Panc1 (cell line): ENCODE measurements around the gene NAGS. TPM values are rescaled to one million over a fixed set of nuclear protein-coding genes. Genes with fewer than 3 reads are reported as not detected.

Experiments
- ATAC-seq: fragments of 200-7000 bp; cut with Tn5 transposase; 2 replicates; pipeline ENCODE4 v1.9.1; 2020; ENCODE audit warnings: mild to moderate bottlenecking, moderate library complexity
- BruUV-seq: library from RNA; stranded (reverse); fragments of 400-500 nt; replicated peaks from 2 replicates; lab custom pipeline; 2021; lab: Mats Ljungman, UMichigan
- CTCF ChIA-PET: fragments of 300-600 bp; sonication (Branson Sonifier 250); formaldehyde crosslinking; loops from one replicate; lab custom pipeline; 2022; ENCODE audit warnings: antibody characterized with exemption; lab: Charles Lee
- POLR2A ChIA-PET: fragments of 300-600 bp; sonication (Branson Sonifier 250); formaldehyde crosslinking; loops from one replicate; lab custom pipeline; 2022; ENCODE audit warnings: antibody characterized with exemption; lab: Charles Lee
- DNase-seq: peaks from one replicate; pipeline ENCODE4 v3.0.0-alpha.2; 2010; ENCODE audit warnings: low read depth, low spot score
- H3K27ac ChIP-seq: 2 replicates; pipeline ENCODE4 v1.5.1; 2011; ENCODE audit warnings: mild to moderate bottlenecking, low read length, inconsistent platforms
- H3K27me3 ChIP-seq: fragments of 200-500 bp; sonication (Bioruptor generic); 2 replicates; pipeline ENCODE4 v1.6.0; 2014; ENCODE audit warnings: low read length, inconsistent platforms; ENCODE audit not compliant: control insufficient read depth, insufficient read depth
- H3K36me3 ChIP-seq: fragments of 200-500 bp; sonication (Bioruptor generic); 2 replicates; pipeline ENCODE4 v1.5.1; 2014; ENCODE audit warnings: inconsistent platforms, mild to moderate bottlenecking, low read length, moderate library complexity; ENCODE audit not compliant: control insufficient read depth, insufficient read depth
- H3K4me1 ChIP-seq: 2 replicates; pipeline ENCODE4 v1.5.1; 2011; ENCODE audit warnings: inconsistent platforms, mild to moderate bottlenecking, low read length, moderate library complexity; ENCODE audit not compliant: control insufficient read depth, insufficient read depth
- H3K4me3 ChIP-seq, 2 experiments: 2 replicates each; pipeline ENCODE4 v1.5.1; 2011 to 2012; ENCODE audit warnings: low read depth in 2 of 2, low read length in 2 of 2, mild to moderate bottlenecking in 2 of 2, inconsistent platforms in 1 of 2, moderate library complexity in 1 of 2
- H3K9me3 ChIP-seq: fragments of 200-500 bp; sonication (Bioruptor generic); 2 replicates; pipeline ENCODE4 v1.5.1; 2014; ENCODE audit warnings: low read depth, mild to moderate bottlenecking, inconsistent platforms, low read length, moderate library complexity; ENCODE audit not compliant: control insufficient read depth, insufficient read depth
- POLR2AphosphoS5 ChIP-seq: IDR thresholded peaks from 2 replicates; pipeline ENCODE4 v1.6.1; 2012; ENCODE audit warnings: mild to moderate bottlenecking, low read depth, low read length, moderate library complexity
- REST ChIP-seq, 2 experiments: IDR thresholded peaks; 2 replicates each; pipeline ENCODE4 v1.6.1; 2011 to 2012; ENCODE audit warnings: low read depth in 2 of 2, control low read depth in 1 of 2, low read length in 1 of 2, mild to moderate bottlenecking in 1 of 2, moderate library complexity in 1 of 2; ENCODE audit not compliant: insufficient read depth in 1 of 2
- TCF7L2 ChIP-seq: IDR thresholded peaks from 2 replicates; pipeline ENCODE4 v1.6.1; 2011; ENCODE audit warnings: mild to moderate bottlenecking, low read depth, low read length, inconsistent platforms
- in situ Hi-C: cut with HindIII; loops from 2 replicates; pipeline ENCODE4 v1.10.0; 2016; ENCODE audit warnings: low sequenced_read_pairs, low pct_unique_long_range_greater_than_20kb
- intact Hi-C: fragments of 100-400 bp; cut with micrococcal nuclease; formaldehyde crosslinking; loops from one replicate; pipeline ENCODE4 v1.10.0; 2022; ENCODE audit not compliant: unreplicated experiment
- total RNA-seq: library from RNA; stranded (reverse); gene quantifications from one replicate; pipeline ENCODE4 v1.2.1, GENCODE V29; 2021; ENCODE audit not compliant: unreplicated experiment
- TF ChIP-seq, protein P1 (sequence below): fragments of 450-650 bp; IDR thresholded peaks from 2 replicates; pipeline ENCODE4 v1.5.1; 2017; ENCODE audit warnings: mild to moderate bottlenecking

The NAGS gene
- total RNA-seq, 1 experiment from 2014 or later = 2.7 TPM

- peak overlapping the region; percentile 69 to 76 for H3K4me3 ChIP-seq
- no peaks in the 10 kb centered on the region; the same call in 1 of the 2 replicates for H3K36me3 ChIP-seq
- no peaks in the 10 kb centered on the region for H3K27me3 ChIP-seq
- TF ChIP-seq TCF7L2 = no peak
- no peak for TF ChIP-seq POLR2AphosphoS5
- TF ChIP-seq, protein P1, sequence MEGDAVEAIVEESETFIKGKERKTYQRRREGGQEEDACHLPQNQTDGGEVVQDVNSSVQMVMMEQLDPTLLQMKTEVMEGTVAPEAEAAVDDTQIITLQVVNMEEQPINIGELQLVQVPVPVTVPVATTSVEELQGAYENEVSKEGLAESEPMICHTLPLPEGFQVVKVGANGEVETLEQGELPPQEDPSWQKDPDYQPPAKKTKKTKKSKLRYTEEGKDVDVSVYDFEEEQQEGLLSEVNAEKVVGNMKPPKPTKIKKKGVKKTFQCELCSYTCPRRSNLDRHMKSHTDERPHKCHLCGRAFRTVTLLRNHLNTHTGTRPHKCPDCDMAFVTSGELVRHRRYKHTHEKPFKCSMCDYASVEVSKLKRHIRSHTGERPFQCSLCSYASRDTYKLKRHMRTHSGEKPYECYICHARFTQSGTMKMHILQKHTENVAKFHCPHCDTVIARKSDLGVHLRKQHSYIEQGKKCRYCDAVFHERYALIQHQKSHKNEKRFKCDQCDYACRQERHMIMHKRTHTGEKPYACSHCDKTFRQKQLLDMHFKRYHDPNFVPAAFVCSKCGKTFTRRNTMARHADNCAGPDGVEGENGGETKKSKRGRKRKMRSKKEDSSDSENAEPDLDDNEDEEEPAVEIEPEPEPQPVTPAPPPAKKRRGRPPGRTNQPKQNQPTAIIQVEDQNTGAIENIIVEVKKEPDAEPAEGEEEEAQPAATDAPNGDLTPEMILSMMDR = no peak
- in situ Hi-C loops = no loop called here
- BruUV-seq = no TSS peak
- H3K9me3 ChIP-seq = no peaks in the 10 kb centered on the region
- peak overlapping the region; percentile 66 for H3K27ac ChIP-seq
- H3K4me1 ChIP-seq = peaks cover 8% of the 10 kb centered on the region
- POLR2A ChIA-PET = no interaction called here
- peak; percentile 27 for ATAC-seq
- CTCF ChIA-PET = interaction anchor here (0.7 to 1.7 kb wide), 3 partner anchors 49 to 923 kb away, joined by 3 to 10 read pairs (median 5); no protein-coding TSS in a partner anchor
- no peak for DNase-seq
- intact Hi-C loops = no loop called here
Observed at GRCh38 chr17:44006272-44006597, 1.8 kb downstream of the NAGS start.

- CTCF ChIA-PET = interaction anchor here (0.7 to 1.7 kb wide), 4 partner anchors 49 to 922 kb away, joined by 3 to 10 read pairs (median 4); no protein-coding TSS in a partner anchor
Observed at GRCh38 chr17:44006598-44007345, 2.4 kb downstream of the NAGS start.

More at GRCh38 chr17:44006598-44007345, 2.4 kb downstream of the NAGS start:
- Histone ChIP-seq H3K4me1 (peaks cover 8% of the 10 kb centered on the region), H3K4me3 (peak overlapping the region; percentile 69 to 76), H3K27me3 (no peaks in the 10 kb centered on the region), H3K9me3 (no peaks in the 10 kb centered on the region), H3K36me3 (no peaks in the 10 kb centered on the region; the same call in 1 of the 2 replicates), H3K27ac (peak overlapping the region; percentile 81)
- TF ChIP-seq, protein P1 = peak; percentile 60
- TF ChIP-seq REST (IDR thresholded peaks at IDR 0.05; ENCODE audit: insufficient read depth in 1 of 2, low read depth in 2 of 2, low read length in 1 of 2) = no peak
- intact Hi-C loops = no loop called here
- POLR2A ChIA-PET = no interaction called here
- peak; percentile 86 for ATAC-seq
- DNase-seq = peak; percentile 79
- no TSS peak for BruUV-seq
- in situ Hi-C loops = no loop called here
